HepG2 (cell line): ENCODE measurements around the gene TLE5. TPM values are rescaled to one million over a fixed set of nuclear protein-coding genes. Genes with fewer than 3 reads are reported as not detected.

Experiments used
- HOXA3 ChIP-seq: sonication (generic); formaldehyde crosslinking; IDR thresholded peaks from 2 replicates; pipeline ENCODE4 v1.5.0; 2020; ENCODE audit warnings: missing genetic modification reagents
- JDP2 ChIP-seq: sonication (generic); formaldehyde crosslinking; IDR thresholded peaks from 2 replicates; pipeline ENCODE4 v1.8.1; 2022; ENCODE audit warnings: missing genetic modification reagents, borderline replicate concordance
- TRIM24 ChIP-seq: sonication (generic); formaldehyde crosslinking; IDR thresholded peaks from 2 replicates; pipeline ENCODE4 v1.8.0; 2022; ENCODE audit warnings: mild to moderate bottlenecking, missing genetic modification reagents
- ZNF230 ChIP-seq: sonication (generic); formaldehyde crosslinking; IDR thresholded peaks from 2 replicates; pipeline ENCODE4 v1.4.0; 2020; ENCODE audit warnings: mild to moderate bottlenecking, missing genetic modification reagents
- ZNF687 ChIP-seq: sonication (generic); formaldehyde crosslinking; IDR thresholded peaks from 2 replicates; pipeline ENCODE4 v1.5.1; 2020; ENCODE audit warnings: mild to moderate bottlenecking, missing genetic modification reagents, moderate library complexity
- ZNF780A ChIP-seq: sonication (generic); formaldehyde crosslinking; IDR thresholded peaks from 2 replicates; pipeline ENCODE4 v1.8.0; 2022; ENCODE audit warnings: mild to moderate bottlenecking, missing genetic modification reagents, moderate library complexity
- polyA plus RNA-seq, 8 experiments: library from polyadenylated mRNA; depleted of rRNA in 3 of 8; stranded (reverse) in 7 of 8; unstranded in 1 of 8; fragments of >200 nt; fragmentation: Illumina TruSeq in 4 of 8; extraction: Trizol in 4 of 8; gene quantifications; 2 replicates each; pipeline versions ENCODE4 v1.2.1 to v1.2.3, GENCODE V29; 2011 to 2016; ENCODE audit warnings: low read depth in 4 of 8, missing spikeins in 1 of 8, mixed read lengths in 1 of 8; ENCODE audit not compliant: insufficient read depth in 1 of 8
- total RNA-seq, 5 experiments: library from RNA; depleted of rRNA; stranded (reverse); fragments of >200 nt; fragmentation: Illumina TruSeq; extraction: Trizol; gene quantifications; 2 replicates each; pipeline ENCODE4 v1.2.3, GENCODE V29; 2016; ENCODE audit warnings: low read depth in 1 of 5
- TF ChIP-seq, protein P1 (sequence below), 2 experiments: sonication (generic) in 1 of 2; formaldehyde crosslinking in 1 of 2; IDR thresholded peaks; 2 replicates each; pipeline versions ENCODE4 v1.6.1 to v1.9.0; 2014 to 2022; ENCODE audit warnings: antibody characterized with exemption in 1 of 2, borderline replicate concordance in 1 of 2, inconsistent platforms in 1 of 2, low read depth in 1 of 2, missing genetic modification reagents in 1 of 2
- TF ChIP-seq, protein P2 (sequence below): sonication (generic); formaldehyde crosslinking; IDR thresholded peaks from 2 replicates; pipeline ENCODE4 v1.4.0; 2020; ENCODE audit warnings: missing genetic modification reagents
- TF ChIP-seq, protein P3 (sequence below): fragments of 450-650 bp; IDR thresholded peaks from 2 replicates; pipeline ENCODE4 v1.6.1; 2017; ENCODE audit warnings: mild to moderate bottlenecking
- TF ChIP-seq, protein P4 (sequence below): sonication (generic); formaldehyde crosslinking; IDR thresholded peaks from 2 replicates; pipeline ENCODE4 v1.4.0; 2020; ENCODE audit warnings: missing genetic modification reagents

TLE5 gene
- total and polyA plus RNA-seq, 2 of the 13 experiments (the other 11 are each of a cell fraction or from before 2014, with no cell fraction given), result 62.8 to 189 TPM

- TF ChIP-seq, protein P1, sequence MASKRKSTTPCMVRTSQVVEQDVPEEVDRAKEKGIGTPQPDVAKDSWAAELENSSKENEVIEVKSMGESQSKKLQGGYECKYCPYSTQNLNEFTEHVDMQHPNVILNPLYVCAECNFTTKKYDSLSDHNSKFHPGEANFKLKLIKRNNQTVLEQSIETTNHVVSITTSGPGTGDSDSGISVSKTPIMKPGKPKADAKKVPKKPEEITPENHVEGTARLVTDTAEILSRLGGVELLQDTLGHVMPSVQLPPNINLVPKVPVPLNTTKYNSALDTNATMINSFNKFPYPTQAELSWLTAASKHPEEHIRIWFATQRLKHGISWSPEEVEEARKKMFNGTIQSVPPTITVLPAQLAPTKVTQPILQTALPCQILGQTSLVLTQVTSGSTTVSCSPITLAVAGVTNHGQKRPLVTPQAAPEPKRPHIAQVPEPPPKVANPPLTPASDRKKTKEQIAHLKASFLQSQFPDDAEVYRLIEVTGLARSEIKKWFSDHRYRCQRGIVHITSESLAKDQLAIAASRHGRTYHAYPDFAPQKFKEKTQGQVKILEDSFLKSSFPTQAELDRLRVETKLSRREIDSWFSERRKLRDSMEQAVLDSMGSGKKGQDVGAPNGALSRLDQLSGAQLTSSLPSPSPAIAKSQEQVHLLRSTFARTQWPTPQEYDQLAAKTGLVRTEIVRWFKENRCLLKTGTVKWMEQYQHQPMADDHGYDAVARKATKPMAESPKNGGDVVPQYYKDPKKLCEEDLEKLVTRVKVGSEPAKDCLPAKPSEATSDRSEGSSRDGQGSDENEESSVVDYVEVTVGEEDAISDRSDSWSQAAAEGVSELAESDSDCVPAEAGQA (IDR thresholded peaks at IDR 0.05; ENCODE audit: low read depth), result no peak
- TF ChIP-seq, protein P1 (CRISPR knock-in tag; IDR thresholded peaks at IDR 0.05; ENCODE audit: borderline replicate concordance), result no peak
- TF ChIP-seq, protein P2, sequence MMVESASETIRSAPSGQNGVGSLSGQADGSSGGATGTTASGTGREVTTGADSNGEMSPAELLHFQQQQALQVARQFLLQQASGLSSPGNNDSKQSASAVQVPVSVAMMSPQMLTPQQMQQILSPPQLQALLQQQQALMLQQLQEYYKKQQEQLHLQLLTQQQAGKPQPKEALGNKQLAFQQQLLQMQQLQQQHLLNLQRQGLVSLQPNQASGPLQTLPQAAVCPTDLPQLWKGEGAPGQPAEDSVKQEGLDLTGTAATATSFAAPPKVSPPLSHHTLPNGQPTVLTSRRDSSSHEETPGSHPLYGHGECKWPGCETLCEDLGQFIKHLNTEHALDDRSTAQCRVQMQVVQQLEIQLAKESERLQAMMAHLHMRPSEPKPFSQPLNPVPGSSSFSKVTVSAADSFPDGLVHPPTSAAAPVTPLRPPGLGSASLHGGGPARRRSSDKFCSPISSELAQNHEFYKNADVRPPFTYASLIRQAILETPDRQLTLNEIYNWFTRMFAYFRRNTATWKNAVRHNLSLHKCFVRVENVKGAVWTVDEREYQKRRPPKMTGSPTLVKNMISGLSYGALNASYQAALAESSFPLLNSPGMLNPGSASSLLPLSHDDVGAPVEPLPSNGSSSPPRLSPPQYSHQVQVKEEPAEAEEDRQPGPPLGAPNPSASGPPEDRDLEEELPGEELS, result peak; percentile 38; the same call in 1 of the 2 replicates
- TF ChIP-seq ZNF780A (CRISPR knock-in tag) (no peak), TRIM24 (CRISPR knock-in tag) (no peak), JDP2 (no peak), HOXA3 (CRISPR knock-in tag) (0 out of 2 replicates have a peak, but pooled peaks have one; percentile 21), ZNF687 (peak; percentile 31; the same call in 1 of the 2 replicates), ZNF230 (CRISPR knock-in tag) (no peak)
- TF ChIP-seq, protein P3, sequence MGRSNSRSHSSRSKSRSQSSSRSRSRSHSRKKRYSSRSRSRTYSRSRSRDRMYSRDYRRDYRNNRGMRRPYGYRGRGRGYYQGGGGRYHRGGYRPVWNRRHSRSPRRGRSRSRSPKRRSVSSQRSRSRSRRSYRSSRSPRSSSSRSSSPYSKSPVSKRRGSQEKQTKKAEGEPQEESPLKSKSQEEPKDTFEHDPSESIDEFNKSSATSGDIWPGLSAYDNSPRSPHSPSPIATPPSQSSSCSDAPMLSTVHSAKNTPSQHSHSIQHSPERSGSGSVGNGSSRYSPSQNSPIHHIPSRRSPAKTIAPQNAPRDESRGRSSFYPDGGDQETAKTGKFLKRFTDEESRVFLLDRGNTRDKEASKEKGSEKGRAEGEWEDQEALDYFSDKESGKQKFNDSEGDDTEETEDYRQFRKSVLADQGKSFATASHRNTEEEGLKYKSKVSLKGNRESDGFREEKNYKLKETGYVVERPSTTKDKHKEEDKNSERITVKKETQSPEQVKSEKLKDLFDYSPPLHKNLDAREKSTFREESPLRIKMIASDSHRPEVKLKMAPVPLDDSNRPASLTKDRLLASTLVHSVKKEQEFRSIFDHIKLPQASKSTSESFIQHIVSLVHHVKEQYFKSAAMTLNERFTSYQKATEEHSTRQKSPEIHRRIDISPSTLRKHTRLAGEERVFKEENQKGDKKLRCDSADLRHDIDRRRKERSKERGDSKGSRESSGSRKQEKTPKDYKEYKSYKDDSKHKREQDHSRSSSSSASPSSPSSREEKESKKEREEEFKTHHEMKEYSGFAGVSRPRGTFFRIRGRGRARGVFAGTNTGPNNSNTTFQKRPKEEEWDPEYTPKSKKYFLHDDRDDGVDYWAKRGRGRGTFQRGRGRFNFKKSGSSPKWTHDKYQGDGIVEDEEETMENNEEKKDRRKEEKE, result no peak
- TF ChIP-seq, protein P4, sequence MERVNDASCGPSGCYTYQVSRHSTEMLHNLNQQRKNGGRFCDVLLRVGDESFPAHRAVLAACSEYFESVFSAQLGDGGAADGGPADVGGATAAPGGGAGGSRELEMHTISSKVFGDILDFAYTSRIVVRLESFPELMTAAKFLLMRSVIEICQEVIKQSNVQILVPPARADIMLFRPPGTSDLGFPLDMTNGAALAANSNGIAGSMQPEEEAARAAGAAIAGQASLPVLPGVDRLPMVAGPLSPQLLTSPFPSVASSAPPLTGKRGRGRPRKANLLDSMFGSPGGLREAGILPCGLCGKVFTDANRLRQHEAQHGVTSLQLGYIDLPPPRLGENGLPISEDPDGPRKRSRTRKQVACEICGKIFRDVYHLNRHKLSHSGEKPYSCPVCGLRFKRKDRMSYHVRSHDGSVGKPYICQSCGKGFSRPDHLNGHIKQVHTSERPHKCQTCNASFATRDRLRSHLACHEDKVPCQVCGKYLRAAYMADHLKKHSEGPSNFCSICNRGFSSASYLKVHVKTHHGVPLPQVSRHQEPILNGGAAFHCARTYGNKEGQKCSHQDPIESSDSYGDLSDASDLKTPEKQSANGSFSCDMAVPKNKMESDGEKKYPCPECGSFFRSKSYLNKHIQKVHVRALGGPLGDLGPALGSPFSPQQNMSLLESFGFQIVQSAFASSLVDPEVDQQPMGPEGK (CRISPR knock-in tag), result peak; percentile 33; the same call in 1 of the 2 replicates
Observed at GRCh38 chr19:3047496-3048189, 14.7 kb downstream of the TLE5 start (continued).
